Measurements from ENCODE around the gene FKBP14.
A peak's percentile ranks its signal among the peaks of the same experiment; 100 is the strongest.
"Not testable (repeated sequence)": the region's sequence is repeated elsewhere in the genome, so short reads cannot be mapped to it uniquely, and the experiment has no call there.

DNA sequence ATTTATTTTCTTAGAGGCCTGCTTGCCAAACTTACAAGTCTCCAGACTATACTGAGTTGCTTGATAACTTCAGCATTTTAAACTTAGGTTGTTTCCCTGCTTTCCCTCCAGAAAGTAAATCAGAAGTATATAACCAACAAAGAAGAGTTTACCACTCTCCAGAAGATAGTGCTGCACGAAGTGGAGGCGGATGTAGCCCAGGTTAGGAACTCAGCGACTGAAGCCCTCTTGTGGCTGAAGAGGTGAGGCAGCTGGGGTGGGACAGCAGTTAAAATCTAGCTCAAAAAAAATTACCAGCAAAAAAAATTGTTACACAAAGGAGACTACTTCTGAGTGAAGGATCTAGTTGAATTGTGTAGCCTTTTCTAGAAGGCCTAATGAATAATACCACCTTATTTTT is 35.3 kb upstream of the FKBP14 start:
- TF ChIP-seq RAD21 (conservative IDR thresholded peaks at IDR 0.05 in 1 of 2, IDR thresholded peaks at IDR 0.05 in 1 of 2) (peak; percentile 22 to 40; a peak in 2 of 5 replicates), CTCF (IDR thresholded peaks at IDR 0.05) (peak; percentile 53)
- TF ChIP-seq JUNB (IDR thresholded peaks at IDR 0.05); EP300 (IDR thresholded peaks at IDR 0.05); SREBF2 (IDR thresholded peaks at IDR 0.05); NR3C1 (IDR thresholded peaks at IDR 0.05); ESRRA (IDR thresholded peaks at IDR 0.05; ENCODE audit: borderline replicate concordance, low read length); PHF8 (IDR thresholded peaks at IDR 0.05; ENCODE audit: borderline replicate concordance, low read depth); POLR2A (IDR thresholded peaks at IDR 0.05; ENCODE audit: low read length); JUN (IDR thresholded peaks at IDR 0.05); KDM1A (IDR thresholded peaks at IDR 0.05; ENCODE audit: low read depth); RFX5 (IDR thresholded peaks at IDR 0.05): not testable (repeated sequence)
- TF ChIP-seq, protein P1, sequence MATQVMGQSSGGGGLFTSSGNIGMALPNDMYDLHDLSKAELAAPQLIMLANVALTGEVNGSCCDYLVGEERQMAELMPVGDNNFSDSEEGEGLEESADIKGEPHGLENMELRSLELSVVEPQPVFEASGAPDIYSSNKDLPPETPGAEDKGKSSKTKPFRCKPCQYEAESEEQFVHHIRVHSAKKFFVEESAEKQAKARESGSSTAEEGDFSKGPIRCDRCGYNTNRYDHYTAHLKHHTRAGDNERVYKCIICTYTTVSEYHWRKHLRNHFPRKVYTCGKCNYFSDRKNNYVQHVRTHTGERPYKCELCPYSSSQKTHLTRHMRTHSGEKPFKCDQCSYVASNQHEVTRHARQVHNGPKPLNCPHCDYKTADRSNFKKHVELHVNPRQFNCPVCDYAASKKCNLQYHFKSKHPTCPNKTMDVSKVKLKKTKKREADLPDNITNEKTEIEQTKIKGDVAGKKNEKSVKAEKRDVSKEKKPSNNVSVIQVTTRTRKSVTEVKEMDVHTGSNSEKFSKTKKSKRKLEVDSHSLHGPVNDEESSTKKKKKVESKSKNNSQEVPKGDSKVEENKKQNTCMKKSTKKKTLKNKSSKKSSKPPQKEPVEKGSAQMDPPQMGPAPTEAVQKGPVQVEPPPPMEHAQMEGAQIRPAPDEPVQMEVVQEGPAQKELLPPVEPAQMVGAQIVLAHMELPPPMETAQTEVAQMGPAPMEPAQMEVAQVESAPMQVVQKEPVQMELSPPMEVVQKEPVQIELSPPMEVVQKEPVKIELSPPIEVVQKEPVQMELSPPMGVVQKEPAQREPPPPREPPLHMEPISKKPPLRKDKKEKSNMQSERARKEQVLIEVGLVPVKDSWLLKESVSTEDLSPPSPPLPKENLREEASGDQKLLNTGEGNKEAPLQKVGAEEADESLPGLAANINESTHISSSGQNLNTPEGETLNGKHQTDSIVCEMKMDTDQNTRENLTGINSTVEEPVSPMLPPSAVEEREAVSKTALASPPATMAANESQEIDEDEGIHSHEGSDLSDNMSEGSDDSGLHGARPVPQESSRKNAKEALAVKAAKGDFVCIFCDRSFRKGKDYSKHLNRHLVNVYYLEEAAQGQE (IDR thresholded peaks at IDR 0.05), result not testable (repeated sequence)

Data from A549 (cell line).